RWPE2 (cell line): ENCODE data around the gene PPARD.
A peak's percentile ranks its signal among the peaks of the same experiment; 100 is the strongest.

Experiments
- ATAC-seq: fragments of 200-7000 bp; cut with Tn5 transposase; 3 replicates; pipeline ENCODE4 v1.9.1; 2021; ENCODE audit warnings: low read depth
- DNase-seq: peaks from one replicate; pipeline ENCODE4 v3.0.0-alpha.2; 2020; ENCODE audit warnings: low spot score
- H3K27ac ChIP-seq: fragments of 450-650 bp; 2 replicates; pipeline ENCODE4 v1.5.1; 2017; ENCODE audit warnings: mild to moderate bottlenecking; ENCODE audit not compliant: poor library complexity, severe bottlenecking
- H3K27me3 ChIP-seq: fragments of 250-450 bp; sonication (Bioruptor Pico); 2 replicates; pipeline ENCODE4 v1.5.1; 2021; ENCODE audit warnings: mild to moderate bottlenecking, moderate library complexity; ENCODE audit not compliant: insufficient read depth, poor library complexity, severe bottlenecking
- H3K36me3 ChIP-seq: fragments of 250-450 bp; sonication (Bioruptor Pico); 2 replicates; pipeline ENCODE4 v1.5.1; 2020; ENCODE audit warnings: low read depth, mild to moderate bottlenecking, moderate library complexity
- H3K4me1 ChIP-seq: fragments of 250-450 bp; sonication (Bioruptor Pico); 2 replicates; pipeline ENCODE4 v1.5.1; 2021; ENCODE audit warnings: mild to moderate bottlenecking, moderate library complexity; ENCODE audit not compliant: insufficient read depth, poor library complexity, severe bottlenecking
- H3K4me3 ChIP-seq: fragments of 250-450 bp; sonication (Bioruptor Pico); 2 replicates; pipeline ENCODE4 v1.5.1; 2021; ENCODE audit warnings: mild to moderate bottlenecking, moderate library complexity; ENCODE audit not compliant: severe bottlenecking
- H3K9me3 ChIP-seq: fragments of 250-450 bp; sonication (Bioruptor Pico); 2 replicates; pipeline ENCODE4 v1.5.1; 2021; ENCODE audit warnings: mild to moderate bottlenecking, moderate library complexity; ENCODE audit not compliant: severe bottlenecking
- TF ChIP-seq, protein P1 (sequence below): fragments of 450-650 bp; IDR thresholded peaks from one replicate; pipeline ENCODE4 v1.5.1; 2017; ENCODE audit warnings: mild to moderate bottlenecking, moderate library complexity; ENCODE audit not compliant: poor library complexity, severe bottlenecking

Gene PPARD

DNA sequence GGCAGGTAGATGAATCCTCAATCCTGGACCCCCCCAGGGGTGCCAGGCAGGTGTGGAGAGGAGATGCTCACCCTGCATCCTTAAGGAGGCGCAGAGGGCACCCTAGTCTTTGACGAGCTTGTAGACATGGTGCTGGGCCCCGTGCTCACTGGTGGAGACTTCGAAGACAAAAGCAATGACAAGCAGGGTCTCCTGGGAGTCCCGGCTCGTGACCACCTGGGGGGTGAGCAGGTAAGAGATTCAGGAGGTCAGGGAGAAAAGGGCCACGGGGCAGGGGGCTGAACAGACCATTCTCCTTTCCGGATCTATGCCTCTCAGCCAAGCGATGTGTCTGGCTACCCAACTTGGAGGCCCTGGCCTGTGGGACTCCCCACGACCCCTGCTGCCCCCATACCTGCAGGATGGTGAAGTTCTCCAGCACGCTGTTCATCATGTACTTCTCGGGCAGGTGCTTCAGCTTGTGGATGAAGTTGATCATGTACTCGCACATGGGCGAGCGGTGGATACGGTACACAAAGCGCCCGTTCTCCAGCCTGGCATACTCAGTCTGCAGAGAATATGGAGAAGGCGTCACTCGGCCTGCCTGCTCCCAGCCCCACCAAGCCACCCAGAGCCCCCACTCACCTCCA, 132.7 kb downstream of the PPARD start:
- Histone ChIP-seq H3K4me3 (no peak overlapping the region), H3K9me3 (no peaks in the 10 kb centered on the region), H3K4me1 (peaks cover 9% of the 10 kb centered on the region), H3K27ac (no peak overlapping the region), H3K36me3 (peaks cover 64% of the 10 kb centered on the region), H3K27me3 (no peaks in the 10 kb centered on the region)
- TF ChIP-seq, protein P1, sequence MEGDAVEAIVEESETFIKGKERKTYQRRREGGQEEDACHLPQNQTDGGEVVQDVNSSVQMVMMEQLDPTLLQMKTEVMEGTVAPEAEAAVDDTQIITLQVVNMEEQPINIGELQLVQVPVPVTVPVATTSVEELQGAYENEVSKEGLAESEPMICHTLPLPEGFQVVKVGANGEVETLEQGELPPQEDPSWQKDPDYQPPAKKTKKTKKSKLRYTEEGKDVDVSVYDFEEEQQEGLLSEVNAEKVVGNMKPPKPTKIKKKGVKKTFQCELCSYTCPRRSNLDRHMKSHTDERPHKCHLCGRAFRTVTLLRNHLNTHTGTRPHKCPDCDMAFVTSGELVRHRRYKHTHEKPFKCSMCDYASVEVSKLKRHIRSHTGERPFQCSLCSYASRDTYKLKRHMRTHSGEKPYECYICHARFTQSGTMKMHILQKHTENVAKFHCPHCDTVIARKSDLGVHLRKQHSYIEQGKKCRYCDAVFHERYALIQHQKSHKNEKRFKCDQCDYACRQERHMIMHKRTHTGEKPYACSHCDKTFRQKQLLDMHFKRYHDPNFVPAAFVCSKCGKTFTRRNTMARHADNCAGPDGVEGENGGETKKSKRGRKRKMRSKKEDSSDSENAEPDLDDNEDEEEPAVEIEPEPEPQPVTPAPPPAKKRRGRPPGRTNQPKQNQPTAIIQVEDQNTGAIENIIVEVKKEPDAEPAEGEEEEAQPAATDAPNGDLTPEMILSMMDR, result no peak
- DNase-seq (peak; percentile 51), ATAC-seq (no peak)

DNA sequence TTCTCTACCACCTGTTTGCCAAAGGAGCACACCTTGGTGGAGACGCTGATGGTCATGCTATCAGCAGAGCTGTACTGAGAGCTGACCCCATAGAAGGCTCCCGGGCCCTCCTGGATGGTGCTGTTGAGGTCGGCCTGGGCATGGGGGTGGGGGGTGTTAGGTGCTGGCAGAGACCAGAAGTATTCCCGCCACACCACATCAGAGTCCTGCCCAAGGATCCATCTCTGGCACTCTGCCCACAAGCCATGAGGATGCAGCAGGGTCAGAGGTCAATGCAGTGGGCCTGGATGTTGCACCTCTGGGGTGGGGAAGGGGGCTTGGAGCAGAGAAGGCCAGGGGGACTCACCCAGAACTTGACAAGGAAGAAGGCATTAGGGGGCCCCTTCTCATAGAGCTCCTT, 133.2 kb downstream of the PPARD start:
- Histone ChIP-seq H3K4me1 (peaks cover 4% of the 10 kb centered on the region), H3K27ac (no peak overlapping the region), H3K36me3 (peaks cover 59% of the 10 kb centered on the region), H3K4me3 (no peak overlapping the region), H3K27me3 (no peaks in the 10 kb centered on the region), H3K9me3 (no peaks in the 10 kb centered on the region)
- TF ChIP-seq, protein P1, result no peak
- DNase-seq (peak; percentile 45), ATAC-seq (no peak)

GRCh38 chr6:35476004-35476403, 133.6 kb downstream of the PPARD start:
- H3K9me3 ChIP-seq, result no peaks in the 10 kb centered on the region
- TF ChIP-seq, protein P1, result no peak
- ATAC-seq, result no peak
- no peaks in the 10 kb centered on the region for H3K27me3 ChIP-seq
- no peaks in the 10 kb centered on the region for H3K4me1 ChIP-seq
- DNase-seq, result peak; percentile 69
- no peak overlapping the region for H3K27ac ChIP-seq
- H3K36me3 ChIP-seq, result peaks cover 55% of the 10 kb centered on the region
- H3K4me3 ChIP-seq, result no peak overlapping the region

DNA sequence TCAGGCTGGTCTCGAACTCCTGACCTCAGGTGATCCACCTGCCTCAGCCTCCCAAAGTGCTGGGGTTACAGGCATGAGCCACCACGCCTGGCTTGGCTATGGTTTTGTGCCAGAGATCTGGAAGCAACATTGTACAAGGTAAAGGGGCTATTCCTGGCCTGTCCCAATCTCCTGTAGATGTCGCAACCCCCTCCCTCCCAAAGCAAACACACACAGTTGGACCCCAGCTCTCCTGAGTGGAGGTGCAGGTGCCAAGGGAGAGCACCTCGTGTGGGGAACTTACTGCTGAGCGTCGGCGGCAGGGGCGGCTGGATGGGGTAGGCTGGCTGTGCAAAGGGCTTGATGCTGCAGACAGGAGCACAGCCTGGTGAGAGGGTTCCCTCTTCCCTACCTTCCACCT, 134.7 kb downstream of the PPARD start:
- no peak overlapping the region for H3K4me3 ChIP-seq
- H3K36me3 ChIP-seq, result peaks cover 49% of the 10 kb centered on the region
- H3K27me3 ChIP-seq, result no peaks in the 10 kb centered on the region
- no peaks in the 10 kb centered on the region for H3K9me3 ChIP-seq
- TF ChIP-seq, protein P1, result no peak
- ATAC-seq, result no peak
- H3K27ac ChIP-seq, result no peak overlapping the region
- no peak for DNase-seq
- H3K4me1 ChIP-seq, result no peaks in the 10 kb centered on the region
